Measurements from ENCODE around the gene KCNMA1. TPM values are rescaled to one million over a fixed set of nuclear protein-coding genes. Genes with fewer than 3 reads are reported as not detected.
"Not testable (repeated sequence)": the region's sequence is repeated elsewhere in the genome, so short reads cannot be mapped to it uniquely, and the experiment has no call there.

KCNMA1 gene
- total RNA-seq, 3 donors from 2014 or later: 45.4 to 312 (median 62.4) TPM

DNA sequence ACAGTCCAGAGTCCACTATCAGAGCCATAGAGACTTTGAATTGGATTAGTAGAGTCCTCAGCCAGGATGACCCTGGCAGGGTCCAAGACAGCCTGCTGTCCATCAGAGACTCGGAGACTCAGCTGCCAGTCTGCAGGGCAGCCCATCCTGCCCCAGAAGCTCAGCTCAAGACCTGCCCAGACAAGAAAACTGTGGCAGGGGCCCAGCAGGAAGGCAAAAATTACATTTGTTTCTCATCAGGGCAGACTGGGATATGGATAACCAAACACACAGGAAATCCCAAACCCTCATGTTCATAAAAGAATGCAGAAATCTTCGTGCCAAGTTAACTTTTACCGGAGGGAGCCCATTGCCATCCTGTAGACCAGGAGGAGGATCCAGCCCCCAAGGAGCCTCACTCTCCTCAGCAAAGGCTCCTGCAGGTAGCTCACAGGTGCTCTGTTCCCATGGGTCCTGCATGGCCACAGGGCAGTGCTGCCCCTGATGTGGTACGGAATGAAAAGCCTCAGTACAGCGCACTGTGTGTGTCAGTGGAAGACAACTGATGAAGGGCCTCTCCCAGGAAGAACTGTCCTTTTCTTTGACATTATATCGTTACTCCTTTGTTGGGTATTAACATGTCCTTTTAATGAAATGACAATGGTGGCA, 222.2 kb downstream of the KCNMA1 start:
- no peaks in the 10 kb centered on the region for H3K4me1 ChIP-seq (ENCODE audit: low read depth)
- TF ChIP-seq, protein P1, sequence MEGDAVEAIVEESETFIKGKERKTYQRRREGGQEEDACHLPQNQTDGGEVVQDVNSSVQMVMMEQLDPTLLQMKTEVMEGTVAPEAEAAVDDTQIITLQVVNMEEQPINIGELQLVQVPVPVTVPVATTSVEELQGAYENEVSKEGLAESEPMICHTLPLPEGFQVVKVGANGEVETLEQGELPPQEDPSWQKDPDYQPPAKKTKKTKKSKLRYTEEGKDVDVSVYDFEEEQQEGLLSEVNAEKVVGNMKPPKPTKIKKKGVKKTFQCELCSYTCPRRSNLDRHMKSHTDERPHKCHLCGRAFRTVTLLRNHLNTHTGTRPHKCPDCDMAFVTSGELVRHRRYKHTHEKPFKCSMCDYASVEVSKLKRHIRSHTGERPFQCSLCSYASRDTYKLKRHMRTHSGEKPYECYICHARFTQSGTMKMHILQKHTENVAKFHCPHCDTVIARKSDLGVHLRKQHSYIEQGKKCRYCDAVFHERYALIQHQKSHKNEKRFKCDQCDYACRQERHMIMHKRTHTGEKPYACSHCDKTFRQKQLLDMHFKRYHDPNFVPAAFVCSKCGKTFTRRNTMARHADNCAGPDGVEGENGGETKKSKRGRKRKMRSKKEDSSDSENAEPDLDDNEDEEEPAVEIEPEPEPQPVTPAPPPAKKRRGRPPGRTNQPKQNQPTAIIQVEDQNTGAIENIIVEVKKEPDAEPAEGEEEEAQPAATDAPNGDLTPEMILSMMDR (IDR thresholded peaks at IDR 0.05): no peak
- H3K4me3 ChIP-seq: no peak overlapping the region
- intact Hi-C loops (cut with DNase I, micrococcal nuclease): no loop called here
- H3K36me3 ChIP-seq (ENCODE audit: low read depth): no peaks in the 10 kb centered on the region
- H3K9me3 ChIP-seq: no peaks in the 10 kb centered on the region
- DNase-seq (no peak), ATAC-seq (no peak)

DNA sequence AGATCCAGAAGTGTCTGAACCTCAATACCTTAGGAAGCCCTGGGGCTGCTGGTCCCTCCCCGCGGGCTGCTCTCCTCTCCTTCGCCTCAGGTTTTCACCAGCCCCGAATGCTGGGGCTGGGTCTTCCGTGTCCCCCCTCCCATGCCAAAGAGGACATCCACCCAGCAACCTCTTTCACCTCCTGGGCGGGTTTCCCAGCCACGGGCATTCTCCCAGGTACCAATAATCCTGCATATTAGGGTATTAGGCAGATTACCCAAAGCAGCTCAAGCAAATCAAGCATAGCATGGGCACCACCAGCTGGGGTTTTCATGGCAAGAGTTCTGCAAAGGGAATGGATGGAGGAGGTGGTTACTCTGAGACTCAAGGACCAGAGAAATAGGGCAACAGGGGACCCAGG, 224.4 kb downstream of the KCNMA1 start:
- H3K4me1 ChIP-seq (ENCODE audit: low read depth): peaks cover 10% of the 10 kb centered on the region

GRCh38 chr10:77412573-77413133, 225.0 kb downstream of the KCNMA1 start:
- H3K9me3 ChIP-seq; intact Hi-C loops (cut with DNase I, micrococcal nuclease); ATAC-seq; H3K4me3 ChIP-seq; H3K36me3 ChIP-seq (ENCODE audit: low read depth); DNase-seq: not testable (repeated sequence)
- H3K4me1 ChIP-seq (ENCODE audit: low read depth): peaks cover 12% of the 10 kb centered on the region

More for the DNA sequence above, 224.4 kb downstream of the KCNMA1 start:
- intact Hi-C loops (cut with DNase I, micrococcal nuclease): no loop called here
- TF ChIP-seq, protein P1 (IDR thresholded peaks at IDR 0.05): no peak
- no peak for DNase-seq
- H3K9me3 ChIP-seq: no peaks in the 10 kb centered on the region
- H3K36me3 ChIP-seq (ENCODE audit: low read depth): no peaks in the 10 kb centered on the region
- ATAC-seq: no peak
- H3K4me3 ChIP-seq: no peak overlapping the region

DNA sequence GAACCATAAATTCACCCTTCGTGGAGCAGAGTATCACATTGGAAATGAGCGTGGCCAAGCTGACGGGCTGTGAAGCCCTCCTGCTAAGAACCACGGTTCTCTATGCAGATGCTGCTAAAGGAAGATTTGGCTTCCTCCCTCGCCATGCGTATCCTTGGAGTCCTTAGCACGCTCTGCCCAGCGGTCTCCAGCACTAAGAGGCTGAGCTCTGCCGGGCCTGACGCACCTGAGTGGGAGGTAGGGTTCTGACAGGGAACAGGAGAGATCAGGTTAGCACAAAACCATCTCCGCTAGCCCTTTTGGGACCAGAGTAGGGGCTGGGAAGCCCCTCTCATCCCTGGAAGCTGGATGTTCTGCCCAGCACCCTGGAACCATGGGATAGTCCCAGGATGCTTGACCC, 225.8 kb downstream of the KCNMA1 start:
- Histone ChIP-seq H3K4me3 (no peak overlapping the region), H3K4me1 (ENCODE audit: low read depth) (peaks cover 13% of the 10 kb centered on the region), H3K9me3 (no peaks in the 10 kb centered on the region), H3K36me3 (ENCODE audit: low read depth) (no peaks in the 10 kb centered on the region)
- TF ChIP-seq, protein P1 (IDR thresholded peaks at IDR 0.05): no peak
- DNase-seq: no peak
- ATAC-seq: no peak
- intact Hi-C loops (cut with DNase I, micrococcal nuclease): no loop called here

DNA sequence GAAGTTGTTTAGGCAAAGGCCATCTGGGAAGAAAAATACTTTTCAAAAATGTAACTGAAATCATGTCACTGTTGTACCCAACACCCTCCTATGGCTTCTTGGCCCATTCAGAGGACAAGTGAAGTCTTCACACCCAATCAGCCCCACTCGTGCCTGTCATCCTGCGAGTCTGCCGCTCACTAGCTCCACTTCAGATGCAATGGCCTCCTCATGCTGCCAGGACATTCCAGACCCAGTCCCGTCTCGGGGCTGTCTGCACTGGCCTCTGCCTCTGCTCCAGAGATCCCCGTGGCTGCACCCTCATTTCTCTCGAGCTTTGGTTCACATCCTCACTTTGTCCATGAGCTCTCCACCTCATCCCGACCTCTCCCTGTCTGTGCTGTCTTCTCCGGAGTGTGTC, 227.1 kb downstream of the KCNMA1 start:
- DNase-seq (no peak), ATAC-seq (no peak)
- H3K9me3 ChIP-seq: no peaks in the 10 kb centered on the region
- TF ChIP-seq, protein P1 (IDR thresholded peaks at IDR 0.05): no peak
- no peak overlapping the region for H3K4me3 ChIP-seq
- H3K36me3 ChIP-seq (ENCODE audit: low read depth): no peaks in the 10 kb centered on the region
- peaks cover 13% of the 10 kb centered on the region for H3K4me1 ChIP-seq (ENCODE audit: low read depth)
- intact Hi-C loops (cut with DNase I, micrococcal nuclease): no loop called here

- H3K4me3 ChIP-seq: no peak overlapping the region
- H3K4me1 ChIP-seq (ENCODE audit: low read depth): peaks cover 13% of the 10 kb centered on the region
- TF ChIP-seq, protein P1 (IDR thresholded peaks at IDR 0.05): no peak
- peak; percentile 94 for ATAC-seq
- intact Hi-C loops (cut with DNase I, micrococcal nuclease): no loop called here
- peak; percentile 81 to 89 (median 86) for DNase-seq
- no peaks in the 10 kb centered on the region for H3K36me3 ChIP-seq (ENCODE audit: low read depth)
- H3K9me3 ChIP-seq: no peaks in the 10 kb centered on the region
Measured at GRCh38 chr10:77409697-77410471, 227.7 kb downstream of the KCNMA1 start.
